H1 (cell line): Measurements from ENCODE around the gene SLC4A1. TPM values are rescaled to one million over a fixed set of nuclear protein-coding genes. Genes with fewer than 3 reads are reported as not detected.

ENCODE experiments used
- CTCF ChIA-PET: fragments of 300-600 bp; sonication (Branson Sonifier 250); formaldehyde crosslinking; loops from one replicate; lab custom pipeline; 2021; ENCODE audit not compliant: partially characterized antibody; lab: Charles Lee
- POLR2A ChIA-PET: fragments of 300-600 bp; sonication (Branson Sonifier 250); formaldehyde crosslinking; loops from one replicate; lab custom pipeline; 2021; ENCODE audit warnings: inconsistent platforms; ENCODE audit not compliant: partially characterized antibody; lab: Charles Lee
- DNase-seq, 2 experiments: peaks; one replicate each; pipeline versions ENCODE4 v3.0.0 to v3.0.0-alpha.2; 2010 to 2022; ENCODE audit warnings: low spot score in 2 of 2, low read depth in 1 of 2, mixed read lengths in 1 of 2
- FAIRE-seq: peaks from 2 replicates; lab custom pipeline; 2011; peaks lifted over from hg19 to GRCh38; lab: Jason Lieb, UNC
- H2AFZ ChIP-seq: 2 replicates; pipeline ENCODE4 v1.8.1; 2012; ENCODE audit warnings: low read length, inconsistent platforms
- H2AK5ac ChIP-seq: 2 replicates; pipeline ENCODE4 v1.6.1; 2013; ENCODE audit warnings: low read depth, low read length
- H2BK120ac ChIP-seq: replicated peaks from 2 replicates; pipeline ENCODE3; 2013; ENCODE audit warnings: low read depth, low read length, inconsistent platforms
- H2BK12ac ChIP-seq: 2 replicates; pipeline ENCODE4 v1.6.1; 2013; ENCODE audit warnings: low read depth, low read length
- H2BK15ac ChIP-seq: 2 replicates; pipeline ENCODE4 v1.6.1; 2013; ENCODE audit warnings: low read length
- H2BK20ac ChIP-seq: 2 replicates; pipeline ENCODE4 v1.6.1; 2013; ENCODE audit warnings: low read length
- H2BK5ac ChIP-seq: 2 replicates; pipeline ENCODE4 v1.6.1; 2013; ENCODE audit warnings: low read depth, low read length
- H3K14ac ChIP-seq: 2 replicates; pipeline ENCODE4 v1.6.1; 2013; ENCODE audit warnings: inconsistent platforms; ENCODE audit not compliant: insufficient read length
- H3K18ac ChIP-seq: 2 replicates; pipeline ENCODE4 v1.6.1; 2013; ENCODE audit warnings: low read length; ENCODE audit errors: extremely low read depth
- H3K23ac ChIP-seq: 2 replicates; pipeline ENCODE4 v1.6.1; 2013; ENCODE audit warnings: inconsistent platforms; ENCODE audit not compliant: insufficient read length
- H3K23me2 ChIP-seq: 2 replicates; pipeline ENCODE4 v1.6.1; 2013; ENCODE audit warnings: low read depth, low read length
- H3K27ac ChIP-seq: 2 replicates; pipeline ENCODE4 v1.6.1; 2011; ENCODE audit warnings: low read depth, low read length, inconsistent platforms
- H3K27me3 ChIP-seq, 4 experiments: replicated peaks in 1 of 4; 1 replicate in 1 of 4; 2 replicates in 3 of 4; pipeline versions ENCODE4 v1.6.1 to v1.8.1; 2011 to 2013; ENCODE audit warnings: low read length in 3 of 4, mild to moderate bottlenecking in 3 of 4, inconsistent platforms in 2 of 4, mixed read lengths in 2 of 4, moderate library complexity in 1 of 4; ENCODE audit not compliant: control insufficient read depth in 3 of 4, insufficient read depth in 3 of 4; ENCODE audit errors: extremely low read depth in 1 of 4
- H3K36me3 ChIP-seq, 4 experiments: 2 replicates each; pipeline versions ENCODE4 v1.6.1 to v1.8.1; 2011 to 2013; ENCODE audit warnings: mild to moderate bottlenecking in 4 of 4, low read length in 3 of 4, moderate library complexity in 2 of 4, control low read depth in 1 of 4, inconsistent platforms in 1 of 4; ENCODE audit not compliant: insufficient read depth in 4 of 4, control insufficient read depth in 2 of 4
- H3K4ac ChIP-seq: replicated peaks from 2 replicates; pipeline ENCODE3; 2013; ENCODE audit warnings: low read length, low read depth, mixed read lengths, inconsistent platforms; ENCODE audit not compliant: insufficient read length
- H3K4me1 ChIP-seq, 4 experiments: replicated peaks in 1 of 4; 1 replicate in 1 of 4; 2 replicates in 3 of 4; pipeline versions ENCODE4 v1.6.1 to v1.8.1; 2011 to 2013; ENCODE audit warnings: low read length in 3 of 4, inconsistent platforms in 2 of 4, mixed read lengths in 1 of 4; ENCODE audit not compliant: insufficient read depth in 4 of 4, control insufficient read depth in 3 of 4
- H3K4me2 ChIP-seq, 2 experiments: 2 replicates each; pipeline versions ENCODE4 v1.6.1 to v1.8.1; 2011 to 2013; ENCODE audit warnings: low read depth in 2 of 2, low read length in 2 of 2, control low read depth in 1 of 2, inconsistent platforms in 1 of 2, mild to moderate bottlenecking in 1 of 2; ENCODE audit not compliant: insufficient read depth in 1 of 2
- H3K4me3 ChIP-seq, 4 experiments: fragments of 200-600, 300-600 bp in 1 of 4; sonication (generic), shearing (Covaris generic), sonication (Bioruptor Twin) in 1 of 4; 2 replicates each; pipeline versions ENCODE4 v1.5.1 to v1.8.1; 2011 to 2016; ENCODE audit warnings: low read length in 4 of 4, low read depth in 3 of 4, control low read depth in 2 of 4, inconsistent platforms in 2 of 4, mild to moderate bottlenecking in 2 of 4, mixed read lengths in 1 of 4, moderate library complexity in 1 of 4; ENCODE audit not compliant: insufficient read depth in 2 of 4; ENCODE audit errors: extremely low read depth in 1 of 4
- H3K56ac ChIP-seq: replicated peaks from 2 replicates; pipeline ENCODE3; 2013; ENCODE audit warnings: low read depth, mild to moderate bottlenecking, mixed read lengths, low read length, inconsistent platforms; ENCODE audit not compliant: insufficient read length
- H3K79me1 ChIP-seq: 2 replicates; pipeline ENCODE4 v1.6.1; 2013; ENCODE audit warnings: low read depth, low read length, control low read depth
- H3K79me2 ChIP-seq, 2 experiments: 2 replicates each; pipeline versions ENCODE4 v1.6.1 to v1.8.1; 2012 to 2013; ENCODE audit warnings: low read length in 2 of 2, mild to moderate bottlenecking in 2 of 2, inconsistent platforms in 1 of 2; ENCODE audit not compliant: insufficient read depth in 2 of 2, control insufficient read depth in 1 of 2
- H3K9ac ChIP-seq, 4 experiments: replicated peaks in 1 of 4; 1 replicate in 1 of 4; 2 replicates in 3 of 4; pipeline versions ENCODE4 v1.6.1 to v1.8.1; 2011 to 2013; ENCODE audit warnings: low read depth in 3 of 4, low read length in 3 of 4, control low read depth in 2 of 4, mild to moderate bottlenecking in 2 of 4, moderate library complexity in 2 of 4, inconsistent platforms in 1 of 4; ENCODE audit errors: extremely low read depth in 1 of 4
- H3K9me3 ChIP-seq, 2 experiments: 2 replicates each; pipeline versions ENCODE4 v1.6.1 to v1.8.1; 2012 to 2013; ENCODE audit warnings: mild to moderate bottlenecking in 2 of 2, moderate library complexity in 2 of 2, control low read depth in 1 of 2, inconsistent platforms in 1 of 2, low read depth in 1 of 2, low read length in 1 of 2, mixed read lengths in 1 of 2; ENCODE audit not compliant: insufficient read depth in 2 of 2
- H4K20me1 ChIP-seq, 2 experiments: replicated peaks in 1 of 2; 2 replicates each; pipeline versions ENCODE3 to v1.8.1; 2011 to 2013; ENCODE audit warnings: inconsistent platforms in 2 of 2, low read length in 2 of 2, mild to moderate bottlenecking in 1 of 2; ENCODE audit not compliant: insufficient read depth in 2 of 2, control insufficient read depth in 1 of 2
- H4K5ac ChIP-seq: 2 replicates; pipeline ENCODE4 v1.6.1; 2013; ENCODE audit warnings: low read length, low read depth, mixed read lengths, inconsistent platforms; ENCODE audit not compliant: insufficient read length
- H4K8ac ChIP-seq: 2 replicates; pipeline ENCODE4 v1.8.0; 2013; ENCODE audit warnings: mild to moderate bottlenecking, moderate library complexity, low read length, inconsistent platforms; ENCODE audit not compliant: insufficient read depth; ENCODE audit errors: extremely low read depth
- H4K91ac ChIP-seq: replicated peaks from 2 replicates; pipeline ENCODE3; 2013; ENCODE audit warnings: low read length, mixed read lengths, inconsistent platforms; ENCODE audit not compliant: insufficient read length
- CBX8 ChIP-seq: fragments of 300-800, 300-1000 bp; sonication (generic); IDR thresholded peaks from 2 replicates; pipeline ENCODE4 v1.7.1; 2016; ENCODE audit warnings: low read depth, low read length, borderline replicate concordance
- CHD2 ChIP-seq: IDR thresholded peaks from 2 replicates; pipeline ENCODE4 v1.6.1; 2012; ENCODE audit warnings: low read length, improper control_type of control experiment
- CTBP2 ChIP-seq: IDR thresholded peaks from 2 replicates; pipeline ENCODE4 v1.7.0; 2011; ENCODE audit warnings: borderline replicate concordance, mild to moderate bottlenecking, moderate library complexity, mixed read lengths, low read length; ENCODE audit not compliant: insufficient read depth, insufficient read length
- HDAC2 ChIP-seq, 2 experiments: fragments of 300-600 bp in 1 of 2; sonication (generic) in 1 of 2; IDR thresholded peaks; 2 replicates each; pipeline ENCODE4 v1.6.1; 2011 to 2012; ENCODE audit warnings: low read depth in 2 of 2, low read length in 2 of 2, mild to moderate bottlenecking in 2 of 2, moderate library complexity in 2 of 2, borderline replicate concordance in 1 of 2, inconsistent platforms in 1 of 2
- HDAC6 ChIP-seq: IDR thresholded peaks from one replicate; pipeline ENCODE4 v1.7.1; 2012; ENCODE audit warnings: low read depth, mild to moderate bottlenecking, inconsistent platforms, low read length, moderate library complexity
- JUND ChIP-seq: IDR thresholded peaks from 2 replicates; pipeline ENCODE4 v1.6.1; 2011; ENCODE audit warnings: mild to moderate bottlenecking, improper control_type of control experiment, low read length
- POLR2AphosphoS5 ChIP-seq: IDR thresholded peaks from 2 replicates; pipeline ENCODE4 v1.6.1; 2011; ENCODE audit warnings: low read depth, low read length
- RAD21 ChIP-seq, 2 experiments: IDR thresholded peaks in 1 of 2; conservative IDR thresholded peaks in 1 of 2; 2 replicates each; pipeline ENCODE4 v1.6.1; 2011; ENCODE audit warnings: low read depth in 2 of 2, low read length in 2 of 2, improper control_type of control experiment in 1 of 2, inconsistent platforms in 1 of 2, mild to moderate bottlenecking in 1 of 2, moderate library complexity in 1 of 2
- TAF7 ChIP-seq: optimal IDR thresholded peaks from 2 replicates; pipeline ENCODE3; 2011; ENCODE audit warnings: low read depth, mild to moderate bottlenecking, inconsistent platforms, low read length, moderate library complexity, borderline replicate concordance
- TBP ChIP-seq: IDR thresholded peaks from 2 replicates; pipeline ENCODE4 v1.6.1; 2011; ENCODE audit warnings: low read depth, low read length, improper control_type of control experiment
- USF2 ChIP-seq: IDR thresholded peaks from 2 replicates; pipeline ENCODE4 v1.6.1; 2011; ENCODE audit warnings: low read length, improper control_type of control experiment
- ZNF274 ChIP-seq: IDR thresholded peaks from 2 replicates; pipeline ENCODE4 v1.7.0; 2012; ENCODE audit warnings: low read length, borderline replicate concordance; ENCODE audit errors: extremely low read depth
- WGBS, 2 experiments: shearing (Covaris generic) in 1 of 2; methylation state at CpG; one replicate each; pipeline versions ENCODE4 v1.1.6 to v1.1.7; 2013 to 2015; ENCODE audit warnings: low lambda C conversion rate in 2 of 2, mixed read lengths in 2 of 2, inconsistent platforms in 1 of 2, low coverage in 1 of 2, missing lambda C conversion rate in 1 of 2; ENCODE audit not compliant: insufficient replicate concordance in 2 of 2, insufficient coverage in 1 of 2, insufficient read length in 1 of 2; ENCODE audit errors: extremely low coverage in 1 of 2, missing lambda C conversion rate in 1 of 2; 5-methylcytosine and 5-hydroxymethylcytosine counted together
- polyA plus RNA-seq, 7 experiments: library from polyadenylated mRNA; depleted of rRNA in 3 of 7; stranded (reverse) in 5 of 7; unstranded in 2 of 7; fragments of >200 nt in 5 of 7; fragments of 200-250 nt in 2 of 7; gene quantifications; 1 replicate in 5 of 7; 2 replicates in 1 of 7; 4 replicates in 1 of 7; pipeline versions ENCODE4 v1.2.1 to v1.2.3, GENCODE V29; 2011 to 2013; ENCODE audit warnings: missing spikeins in 2 of 7, mixed read lengths in 2 of 7
- total RNA-seq: library from RNA; stranded (reverse); fragmentation: NEBNext Ultra II Directional; extraction: Animal tissue kit (Norgen Biotek cat#: 25700); gene quantifications from 2 replicates; pipeline ENCODE4 v1.2.1, GENCODE V29; 2021

The SLC4A1 gene
- total and polyA plus RNA-seq, 2 of the 8 experiments (the other 6 are each of a cell fraction or from before 2014, with no cell fraction given): 0.08 TPM; not detected in 1

DNA sequence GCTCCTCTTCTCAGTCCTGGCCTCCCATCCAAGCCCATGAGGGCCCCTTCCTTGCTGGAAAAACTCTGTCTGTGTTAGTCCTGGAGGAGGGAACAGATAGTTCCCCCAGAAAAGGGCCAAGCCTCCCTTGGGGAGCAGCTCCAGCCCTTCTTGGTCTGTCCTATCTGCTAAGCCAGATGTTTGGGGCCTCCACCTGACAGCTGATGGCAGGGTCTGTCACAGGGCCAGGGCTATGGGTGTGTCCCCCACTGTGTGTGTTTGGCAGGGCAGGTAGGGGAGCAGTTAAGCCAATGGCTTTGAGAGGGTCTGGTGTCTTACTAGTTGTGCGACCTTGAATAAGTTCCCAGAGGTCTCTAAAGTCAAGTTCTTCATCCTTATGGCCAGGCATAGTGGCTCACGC is 13.6 kb upstream of the SLC4A1 start:
- no peak overlapping the region for H3K4ac ChIP-seq
- ChIA-PET POLR2A (interaction anchor here (0.6 to 1.6 kb wide), 4 partner anchors 12 to 49 kb away, joined by 3 to 5 read pairs (median 3); no protein-coding TSS in a partner anchor), CTCF (interaction anchor here (1.0 to 2.9 kb wide), 3 partner anchors 10 to 50 kb away, joined by 3 to 7 read pairs (median 5); no protein-coding TSS in a partner anchor)
- H3K23ac ChIP-seq: no peak overlapping the region
- no peak overlapping the region for H3K27ac ChIP-seq
- no peak overlapping the region for H2BK20ac ChIP-seq
- no peaks in the 10 kb centered on the region for H3K79me2 ChIP-seq
- no peak overlapping the region for H3K9ac ChIP-seq
- no peak overlapping the region for H2BK15ac ChIP-seq
- H3K4me3 ChIP-seq: no peak overlapping the region
- no peak overlapping the region for H2BK5ac ChIP-seq
- peaks cover 0 to 12% (median 7%) of the 10 kb centered on the region in 4 experiments; a peak in 6 of 7 replicates for H3K4me1 ChIP-seq
- no peak overlapping the region for H2BK12ac ChIP-seq
- H4K91ac ChIP-seq: no peak overlapping the region
- FAIRE-seq (no peak), DNase-seq (no peak)
- 0 out of 7 replicates have a peak, but pooled peaks cover 0 to 2% (median 0%) of the 10 kb centered on the region in 4 experiments for H3K27me3 ChIP-seq
- H3K36me3 ChIP-seq: no peaks in the 10 kb centered on the region
- H2AK5ac ChIP-seq: no peak overlapping the region
- no peaks in the 10 kb centered on the region for H4K20me1 ChIP-seq
- H3K14ac ChIP-seq: no peak overlapping the region
- no peak overlapping the region for H3K56ac ChIP-seq
- H4K5ac ChIP-seq: no peak overlapping the region
- 100% methylated on average over 2 of the region's 2 CpGs; no CpG with 5 or more reads in 1 of the 2 experiments for WGBS, 2 experiments
- H3K18ac ChIP-seq: no peak overlapping the region
- H3K4me2 ChIP-seq: no peak overlapping the region
- H4K8ac ChIP-seq: no peak overlapping the region
- no peaks in the 10 kb centered on the region for H3K23me2 ChIP-seq
- H3K79me1 ChIP-seq: no peaks in the 10 kb centered on the region
- H2BK120ac ChIP-seq: no peak overlapping the region
- H3K9me3 ChIP-seq: no peaks in the 10 kb centered on the region
- H2AFZ ChIP-seq: no peak overlapping the region
- TF ChIP-seq CTBP2 (no peak), CBX8 (no peak), RAD21 (IDR thresholded peaks at IDR 0.05 in 1 of 2, conservative IDR thresholded peaks at IDR 0.05 in 1 of 2; ENCODE audit: low read depth in 2 of 2, low read length in 2 of 2) (no peak), USF2 (no peak), TAF7 (no peak), TBP (no peak), CHD2 (no peak), ZNF274 (no peak), HDAC6 (no peak), POLR2AphosphoS5 (no peak), JUND (no peak), HDAC2 (IDR thresholded peaks at IDR 0.05; ENCODE audit: borderline replicate concordance in 1 of 2, low read depth in 2 of 2, low read length in 2 of 2) (no peak)
